GM18507 (cell line): ENCODE data around the gene UBAC2.
"Not testable (repeated sequence)": the region's sequence is repeated elsewhere in the genome, so short reads cannot be mapped to it uniquely, and the experiment has no call there.

Source experiments
- DNase-seq: peaks from one replicate; pipeline ENCODE4 v3.0.0; 2011; ENCODE audit warnings: low read depth; ENCODE audit not compliant: insufficient read length; ENCODE audit errors: extremely low spot score
- FAIRE-seq: peaks from 2 replicates; lab custom pipeline; 2011; peaks lifted over from hg19 to GRCh38; lab: Jason Lieb, UNC

The UBAC2 gene

GRCh38 chr13:99228737-99229691 lies 28.4 kb downstream of the UBAC2 start:
- DNase-seq (peak; percentile 56), FAIRE-seq (peak; percentile 93)

- not testable (repeated sequence) for DNase-seq, FAIRE-seq
Observed at GRCh38 chr13:99230588-99230987, 29.9 kb downstream of the UBAC2 start.

GRCh38 chr13:99230991-99231390 lies 30.3 kb downstream of the UBAC2 start:
- DNase-seq (no peak), FAIRE-seq (no peak)

GRCh38 chr13:99231721-99232120 lies 31.1 kb downstream of the UBAC2 start:
- FAIRE-seq (no peak), DNase-seq (no peak)

- peak; percentile 18 for DNase-seq
- peak; percentile 93 for FAIRE-seq
Observed at GRCh38 chr13:99237981-99238662, 37.5 kb downstream of the UBAC2 start.

- DNase-seq (no peak), FAIRE-seq (no peak)
Observed at GRCh38 chr13:99246100-99246499, 45.4 kb downstream of the UBAC2 start.

GRCh38 chr13:99249178-99249577 lies 48.5 kb downstream of the UBAC2 start:
- FAIRE-seq, DNase-seq: not testable (repeated sequence)

GRCh38 chr13:99249606-99250005 lies 49.0 kb downstream of the UBAC2 start:
- DNase-seq, FAIRE-seq: not testable (repeated sequence)

- DNase-seq (no peak), FAIRE-seq (peak; percentile 39)
Observed at GRCh38 chr13:99250982-99251825, 50.5 kb downstream of the UBAC2 start.

- DNase-seq (no peak), FAIRE-seq (no peak)
Observed at GRCh38 chr13:99251921-99252320, 51.3 kb downstream of the UBAC2 start.

GRCh38 chr13:99254830-99255229 lies 54.2 kb downstream of the UBAC2 start:
- no peak for FAIRE-seq
- no peak for DNase-seq

GRCh38 chr13:99255271-99255670 lies 54.6 kb downstream of the UBAC2 start:
- DNase-seq (no peak), FAIRE-seq (no peak)

GRCh38 chr13:99256283-99256682 lies 55.6 kb downstream of the UBAC2 start:
- DNase-seq (no peak), FAIRE-seq (peak; percentile 50)

- DNase-seq (no peak), FAIRE-seq (peak; percentile 31)
Observed at GRCh38 chr13:99256709-99257108, 56.1 kb downstream of the UBAC2 start.

GRCh38 chr13:99257291-99257690 lies 56.6 kb downstream of the UBAC2 start:
- DNase-seq: no peak
- no peak for FAIRE-seq

- FAIRE-seq: peak; percentile 95
- DNase-seq: no peak
Observed at GRCh38 chr13:99258210-99258860, 57.7 kb downstream of the UBAC2 start, which contains the start of gene GPR18. TSS of gene GPR18 (minus strand) at chr13:99258379. CDS start at chr13:99255872, 2,507 bp downstream.

GRCh38 chr13:99258946-99259345 lies 58.3 kb downstream of the UBAC2 start:
- FAIRE-seq: no peak
- no peak for DNase-seq

GRCh38 chr13:99260216-99260615 lies 59.6 kb downstream of the UBAC2 start:
- FAIRE-seq: no peak
- no peak for DNase-seq

- FAIRE-seq (peak; percentile 5), DNase-seq (no peak)
Observed at GRCh38 chr13:99261059-99261458, 60.4 kb downstream of the UBAC2 start.
